Trophoblast cell (in vitro differentiated cells and primary cell): ENCODE results near the gene ARAP1.
A peak's percentile ranks its signal among the peaks of the same experiment; 100 is the strongest.

Experiments
- DNase-seq, 2 donors: peaks; one replicate each; pipeline ENCODE4 v3.0.0-alpha.2; 2016
- H2AFZ ChIP-seq: 2 replicates; pipeline ENCODE4 v1.6.1; 2013; ENCODE audit warnings: low read length, moderate library complexity, mild to moderate bottlenecking; ENCODE audit not compliant: insufficient read depth, poor library complexity
- H2AK5ac ChIP-seq: 2 replicates; pipeline ENCODE4 v1.6.1; 2013; ENCODE audit warnings: mild to moderate bottlenecking, low read length
- H2BK120ac ChIP-seq: 2 replicates; pipeline ENCODE4 v1.6.1; 2013; ENCODE audit warnings: low read length, mild to moderate bottlenecking, moderate library complexity; ENCODE audit not compliant: insufficient read depth, poor library complexity
- H2BK12ac ChIP-seq: 2 replicates; pipeline ENCODE4 v1.6.1; 2013; ENCODE audit warnings: mild to moderate bottlenecking, low read length, moderate library complexity
- H2BK5ac ChIP-seq: 2 replicates; pipeline ENCODE4 v1.6.1; 2013; ENCODE audit warnings: low read length, low read depth, moderate library complexity, mild to moderate bottlenecking; ENCODE audit not compliant: poor library complexity
- H3K14ac ChIP-seq: 2 replicates; pipeline ENCODE4 v1.6.1; 2013; ENCODE audit warnings: mild to moderate bottlenecking, low read length
- H3K18ac ChIP-seq: 2 replicates; pipeline ENCODE4 v1.6.1; 2013; ENCODE audit warnings: mild to moderate bottlenecking, low read length
- H3K23ac ChIP-seq: 2 replicates; pipeline ENCODE4 v1.6.1; 2013; ENCODE audit warnings: low read length
- H3K27ac ChIP-seq: 2 replicates; pipeline ENCODE4 v1.5.1; 2013; ENCODE audit warnings: low read depth, mild to moderate bottlenecking, inconsistent platforms, low read length, moderate library complexity
- H3K27me3 ChIP-seq: 2 replicates; pipeline ENCODE4 v1.6.1; 2013; ENCODE audit warnings: inconsistent platforms, mild to moderate bottlenecking, low read length, moderate library complexity; ENCODE audit not compliant: insufficient read depth
- H3K36me3 ChIP-seq, 2 experiments: 1 replicate in 1 of 2; 2 replicates in 1 of 2; pipeline ENCODE4 v1.6.1; 2013; ENCODE audit warnings: low read length in 2 of 2, mild to moderate bottlenecking in 2 of 2, moderate library complexity in 1 of 2; ENCODE audit not compliant: insufficient read depth in 2 of 2, control insufficient read depth in 1 of 2
- H3K4ac ChIP-seq: 2 replicates; pipeline ENCODE4 v1.6.1; 2013; ENCODE audit warnings: low read depth, mild to moderate bottlenecking, low read length, moderate library complexity
- H3K4me1 ChIP-seq, 2 experiments: 1 replicate in 1 of 2; 2 replicates in 1 of 2; pipeline ENCODE4 v1.6.1; 2013; ENCODE audit warnings: low read length in 2 of 2, mild to moderate bottlenecking in 2 of 2, moderate library complexity in 1 of 2; ENCODE audit not compliant: insufficient read depth in 2 of 2, control insufficient read depth in 1 of 2
- H3K4me2 ChIP-seq: 2 replicates; pipeline ENCODE4 v1.6.1; 2013; ENCODE audit warnings: inconsistent platforms, mild to moderate bottlenecking, low read length, moderate library complexity
- H3K4me3 ChIP-seq: 2 replicates; pipeline ENCODE4 v1.5.1; 2013; ENCODE audit warnings: mild to moderate bottlenecking, low read depth, low read length, inconsistent platforms
- H3K79me1 ChIP-seq: one replicate; pipeline ENCODE4 v1.6.1; 2013; ENCODE audit warnings: low read length
- H3K79me2 ChIP-seq: 2 replicates; pipeline ENCODE4 v1.6.1; 2013; ENCODE audit warnings: low read length, mild to moderate bottlenecking; ENCODE audit not compliant: control insufficient read depth, insufficient read depth, poor library complexity
- H3K9ac ChIP-seq: 2 replicates; pipeline ENCODE4 v1.6.1; 2013; ENCODE audit warnings: mild to moderate bottlenecking, low read length
- H3K9me3 ChIP-seq: 2 replicates; pipeline ENCODE4 v1.6.1; 2013; ENCODE audit warnings: low read depth, mild to moderate bottlenecking, control low read depth, inconsistent platforms, low read length; ENCODE audit not compliant: insufficient read depth
- H4K12ac ChIP-seq: 2 replicates; pipeline ENCODE4 v1.6.1; 2013; ENCODE audit warnings: low read depth, mild to moderate bottlenecking, low read length, moderate library complexity
- H4K8ac ChIP-seq: 2 replicates; pipeline ENCODE4 v1.6.1; 2013; ENCODE audit warnings: low read depth, mild to moderate bottlenecking, low read length, moderate library complexity
- H4K91ac ChIP-seq: one replicate; pipeline ENCODE4 v1.6.1; 2013; ENCODE audit warnings: low read depth, mild to moderate bottlenecking, low read length, moderate library complexity
- WGBS: extraction: QIAGEN DNeasy Blood & Tissue Kit; methylation state at CpG from one replicate; pipeline ENCODE4 v1.1.7; 2013; ENCODE audit warnings: missing lambda C conversion rate; ENCODE audit not compliant: insufficient read length, insufficient coverage; ENCODE audit errors: extremely low coverage; 5-methylcytosine and 5-hydroxymethylcytosine counted together

The ARAP1 gene

DNA sequence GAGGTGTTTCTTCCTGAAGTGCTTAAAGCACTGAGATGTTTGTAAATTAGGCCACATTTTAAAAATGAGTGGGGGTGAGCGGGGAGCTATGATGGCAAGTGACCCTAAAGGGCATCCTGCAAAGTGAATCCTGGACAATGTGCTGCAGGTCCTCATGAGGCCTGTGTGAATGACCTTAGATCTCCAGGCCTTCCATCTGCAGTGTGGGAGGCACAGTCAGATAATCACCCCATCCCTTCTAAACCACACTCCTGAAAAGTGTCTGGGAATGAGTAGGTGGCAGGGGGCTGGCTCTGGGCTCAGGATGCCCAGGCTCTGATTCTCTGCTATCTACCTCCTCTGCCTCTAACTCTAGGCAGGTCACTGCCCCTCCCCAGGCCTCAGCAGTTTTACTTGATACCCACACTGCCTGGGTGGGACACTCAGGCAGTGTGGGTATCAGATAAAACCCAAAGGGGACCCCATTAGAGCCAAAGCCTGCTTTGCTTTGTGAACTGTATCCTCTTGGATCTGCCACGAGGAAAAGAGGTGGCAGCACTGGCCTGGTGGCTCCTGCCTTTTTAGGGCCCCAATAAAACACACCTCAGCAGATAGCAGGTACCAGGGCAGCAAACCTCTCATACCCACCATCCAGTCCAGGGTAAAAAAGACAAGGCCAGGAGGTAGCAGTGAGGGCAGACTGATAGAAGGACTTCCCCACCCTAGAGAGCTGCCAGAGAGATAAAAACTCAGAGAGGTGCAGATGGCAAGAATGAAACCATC is 31.1 kb upstream of the ARAP1 start:
- no peak overlapping the region for H3K27ac ChIP-seq
- no peak overlapping the region for H3K4ac ChIP-seq
- no peak for DNase-seq
- no peak overlapping the region for H2BK12ac ChIP-seq
- no peak overlapping the region for H4K8ac ChIP-seq
- no peak overlapping the region for H2BK120ac ChIP-seq
- H3K4me3 ChIP-seq = no peak overlapping the region
- H3K4me1 ChIP-seq = peaks cover 24 to 34% of the 10 kb centered on the region in 2 experiments
- WGBS = no CpG with 5 or more reads among the region's 2 CpGs
- no peak overlapping the region for H4K12ac ChIP-seq
- H3K14ac ChIP-seq = no peak overlapping the region
- no peak overlapping the region for H4K91ac ChIP-seq
- no peaks in the 10 kb centered on the region for H3K9me3 ChIP-seq
- no peak overlapping the region for H2BK5ac ChIP-seq
- H3K27me3 ChIP-seq = no peaks in the 10 kb centered on the region
- H2AFZ ChIP-seq = no peak overlapping the region
- H2AK5ac ChIP-seq = no peak overlapping the region
- peaks cover 4 to 5% of the 10 kb centered on the region in 2 experiments for H3K36me3 ChIP-seq
- no peak overlapping the region for H3K4me2 ChIP-seq
- no peak overlapping the region for H3K23ac ChIP-seq
- peaks cover 12% of the 10 kb centered on the region for H3K79me2 ChIP-seq
- H3K18ac ChIP-seq = no peak overlapping the region
- peaks cover 20% of the 10 kb centered on the region for H3K79me1 ChIP-seq
- no peak overlapping the region for H3K9ac ChIP-seq

DNA sequence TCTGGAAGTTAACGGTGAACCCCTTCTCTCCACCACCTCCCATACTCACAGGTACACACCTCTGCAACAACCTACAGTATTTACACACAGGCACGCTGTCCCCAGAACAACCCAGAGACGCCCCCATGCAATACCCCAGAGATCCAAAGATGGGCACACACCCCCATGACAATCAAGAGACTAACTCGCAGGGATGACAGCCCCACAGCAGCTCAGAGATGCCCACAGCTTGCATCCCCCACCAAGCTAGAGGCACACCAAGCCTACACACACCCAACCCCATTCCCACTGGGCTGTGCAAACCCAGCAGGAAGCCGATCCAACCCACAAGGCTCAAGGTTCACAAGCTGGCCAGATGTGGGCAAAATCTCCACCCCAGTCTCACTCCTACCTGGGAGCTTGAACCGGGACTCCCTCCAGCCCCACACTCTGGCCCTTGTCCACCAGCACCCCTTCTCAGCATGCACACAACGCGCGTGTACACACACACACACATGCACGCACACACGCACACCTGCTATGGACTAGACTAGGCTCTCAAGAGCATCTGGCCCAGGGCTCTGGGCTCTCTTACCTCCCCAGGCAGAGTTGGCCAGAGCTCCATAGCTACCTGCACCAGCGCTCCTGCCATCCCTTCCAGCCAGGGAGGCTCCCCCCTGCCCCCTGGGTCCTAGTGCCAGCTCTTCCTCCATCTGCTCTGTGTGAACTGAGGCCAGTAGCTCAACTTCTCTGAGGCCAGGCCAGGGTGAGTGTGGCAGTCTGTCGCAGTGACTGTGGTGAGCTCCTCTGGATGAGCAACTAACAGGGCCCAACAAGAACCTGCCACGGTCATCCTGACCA is 30.1 kb upstream of the ARAP1 start:
- Histone ChIP-seq H3K27ac (no peak overlapping the region), H2BK5ac (no peak overlapping the region), H3K23ac (no peak overlapping the region), H4K8ac (peak overlapping the region; percentile 32), H3K14ac (no peak overlapping the region), H3K4me3 (no peak overlapping the region), H4K12ac (no peak overlapping the region), H4K91ac (no peak overlapping the region), H3K36me3 (peaks cover 4 to 5% of the 10 kb centered on the region in 2 experiments), H2BK120ac (peak overlapping the region; percentile 55), H3K79me1 (peaks cover 25% of the 10 kb centered on the region), H3K27me3 (no peaks in the 10 kb centered on the region), H3K9me3 (no peaks in the 10 kb centered on the region), H2BK12ac (no peak overlapping the region), H3K4me2 (peak overlapping the region; percentile 48), H2AFZ (no peak overlapping the region), H3K9ac (no peak overlapping the region), H3K4me1 (peaks cover 34 to 42% of the 10 kb centered on the region in 2 experiments), H3K18ac (no peak overlapping the region), H3K4ac (no peak overlapping the region), H2AK5ac (peak overlapping the region; percentile 15), H3K79me2 (peaks cover 12% of the 10 kb centered on the region)
- no CpG with 5 or more reads among the region's 14 CpGs for WGBS
- DNase-seq = peak; percentile 24 to 40

DNA sequence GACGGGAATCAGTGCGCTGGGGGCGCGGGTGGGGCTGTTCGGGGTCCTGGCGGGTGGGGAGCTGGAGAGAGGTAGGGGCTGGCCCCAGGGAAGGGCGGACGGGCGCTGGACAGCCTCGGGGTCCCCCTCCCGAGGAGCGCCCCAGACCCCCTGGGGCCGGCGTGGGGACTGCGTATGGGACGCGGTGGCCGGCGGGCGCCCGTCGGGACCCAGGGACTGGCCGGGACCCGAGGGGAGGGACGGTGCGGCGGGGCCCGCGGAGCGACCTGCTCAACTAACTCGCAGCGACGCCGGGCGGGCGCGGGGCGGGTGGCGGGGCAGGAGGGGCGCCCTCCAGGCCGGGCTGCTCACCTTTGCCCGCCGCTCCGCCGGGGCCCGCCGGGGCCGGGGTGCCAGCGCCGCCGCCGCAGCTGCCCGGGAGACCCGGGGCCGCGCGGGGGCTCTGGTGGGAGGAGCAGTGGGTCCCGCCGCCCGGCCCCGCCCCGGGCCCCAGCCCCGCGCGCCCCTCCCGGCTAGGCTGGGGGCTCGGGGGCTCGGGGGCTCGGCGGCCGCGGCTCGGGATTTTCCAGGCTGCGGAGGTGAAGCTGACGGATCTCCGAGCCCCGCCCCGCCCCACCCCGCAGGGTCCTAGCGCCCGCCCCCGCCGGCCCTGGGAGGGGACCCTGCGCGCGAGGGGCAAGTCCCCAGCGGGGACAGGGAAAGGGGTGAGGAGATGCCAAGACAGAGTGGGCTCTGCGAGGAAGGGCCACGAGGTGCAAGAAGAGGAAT is 29.3 kb upstream of the ARAP1 start:
- H3K4me3 ChIP-seq = peak overlapping the region; percentile 74
- no peak overlapping the region for H2BK12ac ChIP-seq
- no peaks in the 10 kb centered on the region for H3K9me3 ChIP-seq
- no peak overlapping the region for H3K9ac ChIP-seq
- peak overlapping the region; percentile 74 for H3K18ac ChIP-seq
- peak overlapping the region; percentile 41 for H2AFZ ChIP-seq
- H3K79me2 ChIP-seq = peaks cover 12% of the 10 kb centered on the region
- H3K23ac ChIP-seq = no peak overlapping the region
- H3K27ac ChIP-seq = peak overlapping the region; percentile 40
- H4K91ac ChIP-seq = peak overlapping the region; percentile 71
- peak overlapping the region; percentile 72 for H3K4me2 ChIP-seq
- no CpG with 5 or more reads among the region's 89 CpGs for WGBS
- H3K79me1 ChIP-seq = peaks cover 30% of the 10 kb centered on the region
- no peaks in the 10 kb centered on the region for H3K27me3 ChIP-seq
- DNase-seq = peak; percentile 27 to 56
- no peak overlapping the region for H4K12ac ChIP-seq
- H2BK5ac ChIP-seq = peak overlapping the region; percentile 85
- H2BK120ac ChIP-seq = peak overlapping the region; percentile 75
- H3K14ac ChIP-seq = peak overlapping the region; percentile 89
- peak overlapping the region; percentile 81 for H4K8ac ChIP-seq
- H2AK5ac ChIP-seq = peak overlapping the region; percentile 84
- peaks cover 42 to 50% of the 10 kb centered on the region in 2 experiments for H3K4me1 ChIP-seq
- H3K4ac ChIP-seq = peak overlapping the region; percentile 77
- H3K36me3 ChIP-seq = peaks cover 4 to 5% of the 10 kb centered on the region in 2 experiments

DNA sequence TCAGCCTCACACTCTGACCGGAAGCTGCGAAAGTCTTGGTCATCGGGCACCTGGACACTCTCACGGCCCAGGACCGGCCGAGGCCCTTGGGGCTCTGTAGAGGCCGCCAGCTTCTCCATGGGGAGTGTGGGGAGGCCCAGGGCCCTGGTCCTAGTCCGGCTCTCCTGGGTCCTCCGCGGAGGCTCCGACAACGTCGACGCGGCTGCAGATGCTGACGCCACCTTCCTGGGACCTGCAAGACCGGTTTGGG is 28.8 kb upstream of the ARAP1 start:
- peak overlapping the region; percentile 28 for H4K8ac ChIP-seq
- H3K23ac ChIP-seq = no peak overlapping the region
- peak overlapping the region; percentile 18 for H3K14ac ChIP-seq
- peak overlapping the region; percentile 35 for H3K9ac ChIP-seq
- H4K91ac ChIP-seq = peak overlapping the region; percentile 71
- H3K27me3 ChIP-seq = no peaks in the 10 kb centered on the region
- H3K36me3 ChIP-seq = peaks cover 4 to 5% of the 10 kb centered on the region in 2 experiments
- peak overlapping the region; percentile 22 for H2BK120ac ChIP-seq
- peak overlapping the region; percentile 72 for H3K4me2 ChIP-seq
- H3K79me1 ChIP-seq = peaks cover 35% of the 10 kb centered on the region
- peak overlapping the region; percentile 13 for H3K4ac ChIP-seq
- peaks cover 12% of the 10 kb centered on the region for H3K79me2 ChIP-seq
- peak; percentile 56 to 73 for DNase-seq
- H2BK5ac ChIP-seq = peak overlapping the region; percentile 3
- H3K27ac ChIP-seq = peak overlapping the region; percentile 40
- H4K12ac ChIP-seq = no peak overlapping the region
- peak overlapping the region; percentile 19 for H2AFZ ChIP-seq
- no CpG with 5 or more reads among the region's 17 CpGs for WGBS
- peak overlapping the region; percentile 74 for H3K4me3 ChIP-seq
- H3K4me1 ChIP-seq = peaks cover 47 to 55% of the 10 kb centered on the region in 2 experiments
- H2BK12ac ChIP-seq = no peak overlapping the region
- H3K18ac ChIP-seq = peak overlapping the region; percentile 80
- no peaks in the 10 kb centered on the region for H3K9me3 ChIP-seq
- no peak overlapping the region for H2AK5ac ChIP-seq
